CD8-positive, alpha-beta memory T cell (primary cell): ENCODE measurements around the gene UBXN11. TPM values are rescaled to one million over a fixed set of nuclear protein-coding genes. Genes with fewer than 3 reads are reported as not detected.
A peak's percentile ranks its signal among the peaks of the same experiment; 100 is the strongest.

Source experiments
- CTCF ChIA-PET: fragments of 350-600 bp; sonication (Branson Sonifier 250); formaldehyde crosslinking; loops from one replicate; lab custom pipeline; 2021; ENCODE audit warnings: antibody characterized with exemption; lab: Charles Lee
- POLR2A ChIA-PET: fragments of 350-600 bp; sonication (Branson Sonifier 250); formaldehyde crosslinking; loops from one replicate; lab custom pipeline; 2021; ENCODE audit warnings: antibody characterized with exemption; lab: Charles Lee
- DNase-seq, 5 donors: peaks; one replicate each; pipeline versions ENCODE4 v3.0.0 to v3.0.0-alpha.2; 2020 to 2022; ENCODE audit warnings: mixed read lengths in 1 of 5
- H3K27ac ChIP-seq: one replicate; pipeline ENCODE4 v1.7.0; 2013; ENCODE audit warnings: low read depth, mild to moderate bottlenecking, low read length, moderate library complexity
- H3K27me3 ChIP-seq: 2 replicates; pipeline ENCODE4 v1.7.0; 2013; ENCODE audit warnings: low read length, mild to moderate bottlenecking; ENCODE audit not compliant: insufficient read depth, poor library complexity, severe bottlenecking
- H3K36me3 ChIP-seq: 2 replicates; pipeline ENCODE4 v1.7.0; 2013; ENCODE audit warnings: mild to moderate bottlenecking, low read length, moderate library complexity; ENCODE audit not compliant: insufficient read depth
- H3K4me1 ChIP-seq: 2 replicates; pipeline ENCODE4 v1.7.0; 2013; ENCODE audit warnings: mild to moderate bottlenecking, low read length, moderate library complexity; ENCODE audit not compliant: insufficient read depth
- H3K4me3 ChIP-seq: 2 replicates; pipeline ENCODE4 v1.7.0; 2013; ENCODE audit warnings: mild to moderate bottlenecking, low read length
- H3K9me3 ChIP-seq: 2 replicates; pipeline ENCODE4 v1.7.0; 2013; ENCODE audit warnings: mild to moderate bottlenecking, low read length
- H3K27ac Mint-ChIP-seq, 8 donors: one replicate each; pipeline ENCODE4 v1.8.0; 2020 to 2021; ENCODE audit warnings: mixed read lengths in 8 of 8, mild to moderate bottlenecking in 6 of 8, inconsistent platforms in 3 of 8, moderate library complexity in 3 of 8
- H3K27me3 Mint-ChIP-seq, 2 donors: one replicate each; pipeline ENCODE4 v1.8.0; 2020 to 2021; ENCODE audit warnings: mixed read lengths in 2 of 2, mild to moderate bottlenecking in 1 of 2, moderate library complexity in 1 of 2
- H3K36me3 Mint-ChIP-seq, 3 donors: one replicate each; pipeline ENCODE4 v1.8.0; 2020 to 2021; ENCODE audit warnings: mixed read lengths in 3 of 3, inconsistent platforms in 1 of 3, mild to moderate bottlenecking in 1 of 3
- H3K4me1 Mint-ChIP-seq, 3 donors: one replicate each; pipeline ENCODE4 v1.8.0; 2020 to 2021; ENCODE audit warnings: mixed read lengths in 3 of 3, inconsistent platforms in 1 of 3, mild to moderate bottlenecking in 1 of 3
- H3K4me3 Mint-ChIP-seq, 7 donors: one replicate each; pipeline ENCODE4 v1.8.0; 2020 to 2021; ENCODE audit warnings: mixed read lengths in 7 of 7, mild to moderate bottlenecking in 6 of 7, moderate library complexity in 4 of 7, inconsistent platforms in 2 of 7
- H3K9me3 Mint-ChIP-seq, 5 donors: one replicate each; pipeline ENCODE4 v1.8.0; 2020 to 2022; ENCODE audit warnings: mixed read lengths in 5 of 5, mild to moderate bottlenecking in 3 of 5, moderate library complexity in 2 of 5, inconsistent platforms in 1 of 5
- polyA plus RNA-seq: library from polyadenylated mRNA; unstranded; fragments of 300-500 nt; fragmentation: Illumina TruSeq; gene quantifications from one replicate; pipeline ENCODE4 v1.2.3, GENCODE V29; 2021
- total RNA-seq, 2 experiments: library from RNA; stranded (reverse); gene quantifications; one replicate each; pipeline ENCODE4 v1.2.3, GENCODE V29; 2021

UBXN11 gene
- total and polyA plus RNA-seq, 3 experiments from 2014 or later: 14.3 to 35.8 (median 35.2) TPM

DNA sequence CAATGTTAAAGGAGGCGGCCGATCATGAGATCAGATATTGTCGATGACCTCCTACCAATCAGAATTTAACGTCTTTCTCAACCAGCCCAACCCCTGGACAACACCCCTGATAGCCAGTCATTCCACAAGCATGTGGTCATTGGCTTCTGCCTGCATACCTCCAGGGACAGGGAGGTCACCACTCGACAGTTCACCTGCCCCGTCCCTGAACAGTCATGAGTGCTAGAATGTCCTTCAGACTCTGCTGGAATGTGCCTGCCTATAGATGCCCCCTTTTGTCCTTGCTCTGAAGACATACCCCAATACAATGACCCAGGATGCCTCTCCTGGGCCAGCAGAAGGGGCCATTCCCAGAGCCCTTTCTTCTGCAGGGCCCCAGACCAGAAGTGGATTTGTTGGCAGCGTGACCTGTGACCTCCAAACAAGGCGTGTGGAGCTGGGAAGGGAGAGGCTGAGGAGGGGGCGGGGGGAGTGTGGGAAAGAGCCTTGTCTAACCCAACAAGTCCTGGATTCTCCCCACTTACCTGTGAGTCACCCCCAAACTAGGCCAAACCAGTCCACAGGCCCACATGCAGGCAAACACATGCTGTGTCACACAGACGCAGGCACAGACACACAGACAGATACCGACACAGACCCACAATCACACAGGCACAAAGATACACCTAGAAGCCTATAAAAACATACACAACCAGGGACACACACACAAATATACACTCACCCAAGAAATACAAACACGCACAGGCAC lies 45.3 kb upstream of the UBXN11 start:
- peaks cover 0 to 3% (median 3%) of the 10 kb centered on the region in 3 donors for H3K4me1 Mint-ChIP-seq
- H3K27me3 Mint-ChIP-seq: peaks cover 0 to 3% of the 10 kb centered on the region in 2 donors
- ChIA-PET POLR2A (no interaction called here), CTCF (interaction anchor here (0.9 to 2.0 kb wide), 4 partner anchors 13 to 65 kb away, joined by 3 to 7 read pairs (median 4); no protein-coding TSS in a partner anchor)
- Histone ChIP-seq H3K27me3 (no peaks in the 10 kb centered on the region), H3K27ac (no peak overlapping the region), H3K4me1 (no peaks in the 10 kb centered on the region), H3K36me3 (no peaks in the 10 kb centered on the region), H3K4me3 (no peak overlapping the region), H3K9me3 (no peaks in the 10 kb centered on the region)
- no peak for DNase-seq
- no peak overlapping the region for H3K4me3 Mint-ChIP-seq
- H3K27ac Mint-ChIP-seq: no peak overlapping the region
- H3K36me3 Mint-ChIP-seq: peaks cover 0 to 4% (median 0%) of the 10 kb centered on the region in 3 donors
- no peaks in the 10 kb centered on the region for H3K9me3 Mint-ChIP-seq

DNA sequence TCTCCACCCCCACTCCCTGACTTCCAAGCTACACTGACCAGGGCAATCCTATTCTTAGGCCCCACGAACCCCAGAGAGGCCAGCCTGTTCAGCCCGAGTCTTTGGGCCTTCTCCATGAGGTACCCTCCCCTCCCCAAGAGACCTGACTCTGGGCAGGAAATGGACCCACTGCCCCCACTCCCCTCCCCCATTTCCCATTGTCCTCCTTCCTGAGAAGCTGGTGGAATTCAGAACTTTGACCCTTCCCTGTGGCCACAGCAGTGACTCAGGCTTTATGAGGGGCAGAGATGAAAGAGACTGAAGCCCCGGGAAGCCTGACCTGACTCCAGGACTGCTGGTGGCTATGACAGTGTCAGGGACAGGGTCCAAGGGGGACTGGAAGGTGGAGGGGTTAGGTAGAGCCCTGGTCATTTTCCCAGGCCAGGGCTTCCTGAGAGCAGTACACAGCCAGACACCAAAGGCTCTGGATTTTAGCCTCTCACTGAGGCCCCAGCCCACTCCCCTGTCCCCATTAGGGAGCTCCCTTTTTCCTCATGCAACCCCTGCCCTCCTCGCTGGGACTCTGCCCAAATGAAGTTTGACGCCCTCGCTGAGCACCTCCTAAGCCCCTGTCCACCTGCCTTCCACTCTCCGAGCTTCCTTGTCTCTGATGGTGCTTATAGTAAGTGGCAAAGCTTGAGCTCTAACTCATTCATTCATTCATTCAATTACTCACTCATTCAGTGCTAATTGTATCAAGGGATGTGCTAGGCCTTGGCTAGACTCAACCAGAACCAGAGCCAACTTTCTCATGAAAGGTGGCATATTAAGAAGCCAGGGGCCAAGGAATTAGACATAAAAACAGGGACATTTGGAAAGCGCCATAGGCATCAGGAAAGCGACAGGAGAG lies 44.5 kb upstream of the UBXN11 start:
- Histone ChIP-seq H3K36me3 (no peaks in the 10 kb centered on the region), H3K4me3 (no peak overlapping the region), H3K9me3 (no peaks in the 10 kb centered on the region), H3K27ac (no peak overlapping the region), H3K27me3 (no peaks in the 10 kb centered on the region), H3K4me1 (no peaks in the 10 kb centered on the region)
- POLR2A ChIA-PET: no interaction called here
- Mint-ChIP-seq H3K4me3 (peak overlapping the region in 1 of 7 donors; percentile 51), H3K4me1 (peaks cover 0 to 3% (median 3%) of the 10 kb centered on the region in 3 donors), H3K27ac (peak overlapping the region in 2 of 8 donors; percentile 76 to 79), H3K27me3 (peaks cover 0 to 3% of the 10 kb centered on the region in 2 donors), H3K36me3 (peaks cover 0 to 4% (median 0%) of the 10 kb centered on the region in 3 donors), H3K9me3 (no peaks in the 10 kb centered on the region)
- CTCF ChIA-PET: interaction anchor here (0.8 to 2.0 kb wide), 5 partner anchors 14 to 66 kb away, joined by 3 to 7 read pairs (median 3); no protein-coding TSS in a partner anchor
- no peak for DNase-seq

- Histone ChIP-seq H3K36me3 (no peaks in the 10 kb centered on the region), H3K27ac (no peak overlapping the region), H3K27me3 (no peaks in the 10 kb centered on the region), H3K9me3 (no peaks in the 10 kb centered on the region), H3K4me3 (no peak overlapping the region), H3K4me1 (no peaks in the 10 kb centered on the region)
- ChIA-PET CTCF (interaction anchor here (0.8 to 2.0 kb wide), 3 partner anchors 29 to 67 kb away, joined by 3 to 4 read pairs (median 3); no protein-coding TSS in a partner anchor), POLR2A (interaction anchor here (0.6 kb wide), 1 partner anchor 82 kb away, joined by 12 read pairs; the partner anchor contains the start of gene DHDDS)
- Mint-ChIP-seq H3K27ac (peak overlapping the region in 1 of 8 donors; percentile 79), H3K9me3 (no peaks in the 10 kb centered on the region), H3K27me3 (peaks cover 0 to 3% of the 10 kb centered on the region in 2 donors), H3K36me3 (peaks cover 0 to 4% (median 0%) of the 10 kb centered on the region in 3 donors), H3K4me3 (peak overlapping the region in 1 of 7 donors; percentile 51), H3K4me1 (no peaks in the 10 kb centered on the region)
- DNase-seq: no peak
Observed at GRCh38 chr1:26350343-26350700, 43.9 kb upstream of the UBXN11 start.

DNA sequence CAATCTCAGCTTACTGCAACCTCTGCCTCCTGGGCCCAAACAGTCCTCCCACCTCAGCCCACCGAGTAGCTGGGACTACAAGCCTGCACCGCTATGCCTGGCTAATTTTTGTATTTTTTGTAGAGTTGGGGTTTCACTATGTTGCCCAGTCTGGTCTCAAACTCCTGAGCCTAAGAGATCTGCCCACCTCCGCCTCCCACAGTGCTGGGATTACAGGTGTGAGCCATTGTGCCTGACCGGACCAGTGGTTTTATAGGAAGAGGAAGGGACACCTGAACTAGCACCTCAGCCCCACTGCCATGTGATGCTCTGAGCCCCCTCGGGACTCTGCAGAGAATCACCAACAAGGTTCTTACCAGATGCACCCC lies 43.4 kb upstream of the UBXN11 start:
- peaks cover 0 to 3% of the 10 kb centered on the region in 2 donors for H3K27me3 Mint-ChIP-seq
- Histone ChIP-seq H3K27me3 (no peaks in the 10 kb centered on the region), H3K36me3 (no peaks in the 10 kb centered on the region), H3K4me3 (no peak overlapping the region), H3K27ac (no peak overlapping the region), H3K4me1 (no peaks in the 10 kb centered on the region), H3K9me3 (no peaks in the 10 kb centered on the region)
- H3K4me3 Mint-ChIP-seq: no peak overlapping the region
- CTCF ChIA-PET: interaction anchor here (0.8 to 1.8 kb wide), 2 partner anchors 14 to 41 kb away, joined by 3 to 4 read pairs; no protein-coding TSS in a partner anchor
- no peaks in the 10 kb centered on the region for H3K9me3 Mint-ChIP-seq
- no peaks in the 10 kb centered on the region for H3K4me1 Mint-ChIP-seq
- H3K27ac Mint-ChIP-seq: no peak overlapping the region
- no peak for DNase-seq
- POLR2A ChIA-PET: interaction anchor here (0.6 to 1.0 kb wide), 3 partner anchors 12 to 82 kb away, joined by 3 to 12 read pairs (median 3); partner anchors contain the start of gene DHDDS
- peaks cover 0 to 4% (median 0%) of the 10 kb centered on the region in 3 donors for H3K36me3 Mint-ChIP-seq

DNA sequence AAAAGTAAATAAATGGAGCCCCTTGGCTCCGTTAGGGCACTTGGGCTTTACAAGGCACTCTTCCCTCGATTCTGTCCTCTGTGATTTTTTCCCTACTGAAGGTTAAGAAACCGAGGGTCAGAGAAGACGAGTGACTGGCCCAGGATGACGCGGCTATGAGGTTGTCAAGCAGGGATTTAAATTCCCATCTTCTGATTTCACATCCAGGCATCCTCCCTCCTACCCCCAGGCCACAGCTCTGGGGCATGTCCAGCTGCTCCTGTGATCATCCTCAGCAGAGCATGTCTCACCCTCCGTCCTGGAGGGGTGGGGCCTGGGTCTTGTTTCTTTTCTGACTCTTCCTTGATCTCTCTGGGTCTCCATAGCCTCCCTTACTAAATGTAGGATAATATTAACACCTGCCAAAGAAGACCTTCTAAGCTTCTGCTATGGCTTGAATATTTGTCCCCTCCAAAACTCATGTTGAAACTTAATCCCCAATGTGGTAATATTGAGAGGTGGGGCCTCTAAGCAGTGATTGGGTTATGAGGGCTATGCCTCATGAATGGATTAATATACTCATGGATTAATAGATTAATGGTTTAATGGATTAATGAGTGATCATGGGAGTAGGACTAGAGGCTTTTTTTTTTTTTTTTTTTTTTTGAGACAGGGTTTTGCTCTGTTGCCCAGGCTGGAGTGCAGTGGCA lies 42.9 kb upstream of the UBXN11 start:
- H3K27ac ChIP-seq: no peak overlapping the region
- Mint-ChIP-seq H3K36me3 (peaks cover 0 to 4% (median 0%) of the 10 kb centered on the region in 3 donors), H3K4me1 (no peaks in the 10 kb centered on the region), H3K27ac (peak overlapping the region in 1 of 8 donors; percentile 17), H3K27me3 (peaks cover 0 to 3% of the 10 kb centered on the region in 2 donors), H3K9me3 (no peaks in the 10 kb centered on the region), H3K4me3 (no peak overlapping the region)
- H3K4me1 ChIP-seq: no peaks in the 10 kb centered on the region
- no peaks in the 10 kb centered on the region for H3K9me3 ChIP-seq
- H3K4me3 ChIP-seq: no peak overlapping the region
- H3K27me3 ChIP-seq: no peaks in the 10 kb centered on the region
- no peaks in the 10 kb centered on the region for H3K36me3 ChIP-seq
- ChIA-PET CTCF (interaction anchor here (1.8 kb wide), 1 partner anchor 14 kb away, joined by 4 read pairs; no protein-coding TSS in a partner anchor), POLR2A (interaction anchor here (0.6 to 1.0 kb wide), 3 partner anchors 13 to 83 kb away, joined by 3 to 12 read pairs (median 3); partner anchors contain the start of gene DHDDS)
- DNase-seq: no peak

DNA sequence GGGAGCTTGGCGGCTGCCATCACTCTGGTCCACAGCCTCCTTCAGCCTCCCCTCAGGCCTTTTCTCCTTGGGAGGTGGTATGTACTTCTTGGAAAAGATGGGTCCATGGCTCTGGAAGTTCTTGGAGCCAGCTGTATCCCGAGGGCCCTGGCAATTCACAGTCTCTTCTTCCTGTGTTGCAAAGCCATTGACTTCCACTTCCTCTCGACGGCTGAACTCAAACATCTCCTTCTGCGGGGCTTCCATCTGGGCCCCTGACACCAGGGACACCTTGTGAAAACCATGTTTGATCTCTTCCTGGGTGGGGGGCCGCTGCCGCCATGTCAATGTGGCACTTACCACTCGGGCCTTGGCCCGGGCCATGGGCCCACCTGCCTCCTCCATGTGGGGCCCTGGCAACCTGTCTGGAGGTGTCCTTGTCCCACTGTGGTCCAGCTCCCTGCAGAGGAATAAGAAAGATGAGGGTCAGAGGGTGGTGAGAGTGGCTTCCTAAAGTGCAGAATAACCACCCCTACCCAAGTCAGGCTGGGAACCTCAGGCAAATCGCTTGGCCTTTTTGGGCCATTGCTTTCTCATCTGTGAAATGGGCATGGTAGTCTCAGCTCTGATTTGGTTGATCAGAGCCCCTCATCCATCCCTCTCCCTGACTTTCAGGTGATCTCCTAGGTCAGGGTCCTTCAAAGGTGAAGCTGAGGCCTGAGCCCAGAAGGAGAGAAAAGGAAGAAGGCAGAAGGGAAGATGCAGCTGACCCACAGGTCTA lies 40.0 kb upstream of the UBXN11 start:
- Histone ChIP-seq H3K27ac (no peak overlapping the region), H3K36me3 (no peaks in the 10 kb centered on the region), H3K9me3 (no peaks in the 10 kb centered on the region), H3K4me1 (no peaks in the 10 kb centered on the region), H3K27me3 (no peaks in the 10 kb centered on the region), H3K4me3 (no peak overlapping the region)
- DNase-seq: no peak
- H3K27ac Mint-ChIP-seq: peak overlapping the region in 2 of 8 donors; percentile 26 to 54
- H3K9me3 Mint-ChIP-seq: no peaks in the 10 kb centered on the region
- no peak overlapping the region for H3K4me3 Mint-ChIP-seq
- no peaks in the 10 kb centered on the region for H3K4me1 Mint-ChIP-seq
- ChIA-PET POLR2A (interaction anchor here (0.7 to 1.4 kb wide), 3 partner anchors 10 to 621 kb away, joined by 5 to 17 read pairs (median 15); no protein-coding TSS in a partner anchor), CTCF (interaction anchor here (1.1 to 1.3 kb wide), 3 partner anchors 18 to 45 kb away, joined by 3 to 5 read pairs (median 3); no protein-coding TSS in a partner anchor)
- peaks cover 0 to 3% of the 10 kb centered on the region in 2 donors for H3K27me3 Mint-ChIP-seq
- H3K36me3 Mint-ChIP-seq: no peaks in the 10 kb centered on the region

DNA sequence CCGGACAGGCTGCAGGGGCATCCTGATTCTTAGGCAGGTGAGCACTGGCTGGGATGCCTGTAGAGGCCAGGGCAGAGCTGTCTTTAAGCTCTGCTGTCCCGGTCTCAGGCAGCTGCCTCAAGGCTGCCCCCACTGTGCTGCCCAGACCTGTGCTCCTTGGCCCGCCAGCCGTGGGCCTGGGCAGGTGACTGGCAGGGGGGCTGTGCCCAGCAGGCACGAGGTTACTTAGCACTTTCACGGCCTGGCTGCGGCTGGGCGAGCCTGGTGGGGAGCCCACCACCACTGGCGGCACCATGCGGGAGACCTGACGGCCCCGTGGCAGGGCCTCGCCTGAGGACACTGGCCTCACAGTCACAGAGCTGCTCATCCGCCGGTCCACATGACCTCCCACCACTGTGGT lies 39.3 kb upstream of the UBXN11 start:
- no peaks in the 10 kb centered on the region for H3K36me3 Mint-ChIP-seq
- POLR2A ChIA-PET: no interaction called here
- no peaks in the 10 kb centered on the region for H3K27me3 ChIP-seq
- no peak for DNase-seq
- no peaks in the 10 kb centered on the region for H3K27me3 Mint-ChIP-seq
- H3K36me3 ChIP-seq: no peaks in the 10 kb centered on the region
- H3K4me1 Mint-ChIP-seq: no peaks in the 10 kb centered on the region
- no peak overlapping the region for H3K4me3 Mint-ChIP-seq
- CTCF ChIA-PET: interaction anchor here (1.2 kb wide), 1 partner anchor 18 kb away, joined by 3 read pairs; no protein-coding TSS in a partner anchor
- no peaks in the 10 kb centered on the region for H3K9me3 Mint-ChIP-seq
- H3K9me3 ChIP-seq: no peaks in the 10 kb centered on the region
- no peak overlapping the region for H3K4me3 ChIP-seq
- no peak overlapping the region for H3K27ac ChIP-seq
- no peaks in the 10 kb centered on the region for H3K4me1 ChIP-seq
- no peak overlapping the region for H3K27ac Mint-ChIP-seq
